Peyer's patch (tissue), 4 donors: ENCODE data around the gene ELAPOR1. TPM values are rescaled to one million over a fixed set of nuclear protein-coding genes. Genes with fewer than 3 reads are reported as not detected.

ENCODE experiments used
- DNase-seq, 3 donors: peaks; one replicate each; pipeline ENCODE4 v3.0.0-alpha.2; 2017 to 2019
- H3K27ac ChIP-seq, 4 donors: fragments of 200-600 bp; sonication (generic); one replicate each; pipeline ENCODE4 v1.5.1; 2016 to 2019
- H3K27me3 ChIP-seq, 2 donors: fragments of 200-600 bp; sonication (generic); one replicate each; pipeline ENCODE4 v1.5.1; 2019
- H3K36me3 ChIP-seq, 3 donors: fragments of 200-600 bp; sonication (generic); one replicate each; pipeline ENCODE4 v1.5.1; 2016 to 2019
- H3K4me1 ChIP-seq, 4 donors: fragments of 200-600 bp; sonication (generic); one replicate each; pipeline ENCODE4 v1.5.1; 2016 to 2019
- H3K4me3 ChIP-seq, 4 donors: fragments of 200-600 bp; sonication (generic); 1 replicate in 3 of 4; 2 replicates in 1 of 4; pipeline ENCODE4 v1.5.1; 2016 to 2019; ENCODE audit warnings: mild to moderate bottlenecking in 1 of 4
- H3K9me3 ChIP-seq, 4 donors: fragments of 200-600 bp; sonication (generic); one replicate each; pipeline ENCODE4 v1.5.1; 2016 to 2019; ENCODE audit warnings: mild to moderate bottlenecking in 1 of 4
- CTCF ChIP-seq, 6 experiments: fragments of 450-650 bp in 4 of 6; fragments of 200-600 bp in 2 of 6; sonication (generic) in 1 of 6; IDR thresholded peaks; one replicate each; pipeline ENCODE4 v1.5.1; 2017 to 2019; ENCODE audit warnings: antibody characterized with exemption in 6 of 6, mild to moderate bottlenecking in 3 of 6, moderate library complexity in 1 of 6
- POLR2A ChIP-seq, 2 donors: fragments of 450-650 bp; IDR thresholded peaks; one replicate each; pipeline ENCODE4 v1.5.1; 2017; ENCODE audit warnings: antibody characterized with exemption in 2 of 2, mild to moderate bottlenecking in 2 of 2, moderate library complexity in 2 of 2
- total RNA-seq, 4 donors: library from RNA; depleted of rRNA; stranded (reverse); fragments of >200 nt; gene quantifications; one replicate each; pipeline ENCODE4 v1.1.0, GENCODE V29; 2016

The ELAPOR1 gene
- total RNA-seq, 4 donors from 2014 or later: 57.8 to 138 (median 98.0) TPM

- Histone ChIP-seq H3K36me3 (no peaks in the 10 kb centered on the region), H3K27me3 (no peaks in the 10 kb centered on the region), H3K4me1 (peaks cover 4 to 23% (median 11%) of the 10 kb centered on the region in 4 donors), H3K27ac (no peak overlapping the region), H3K4me3 (no peak overlapping the region), H3K9me3 (no peaks in the 10 kb centered on the region)
- TF ChIP-seq CTCF (IDR thresholded peaks at IDR 0.05): no peak
- no peak for TF ChIP-seq POLR2A (IDR thresholded peaks at IDR 0.05)
- DNase-seq: no peak
These were observed 2.4 kb upstream of the ELAPOR1 start for GRCh38 chr1:109111386-109112055.

- Histone ChIP-seq H3K9me3 (no peaks in the 10 kb centered on the region), H3K36me3 (no peaks in the 10 kb centered on the region), H3K4me3 (peak overlapping the region in 2 of 4 donors; percentile 38 to 54), H3K27ac (no peak overlapping the region), H3K4me1 (peaks cover 4 to 23% (median 11%) of the 10 kb centered on the region in 4 donors), H3K27me3 (no peaks in the 10 kb centered on the region)
- DNase-seq: no peak
- no peak for TF ChIP-seq POLR2A (IDR thresholded peaks at IDR 0.05)
- TF ChIP-seq CTCF (IDR thresholded peaks at IDR 0.05): peak in 4 of 6 experiments; percentile 26 to 50 (median 43)
These were observed 1.8 kb upstream of the ELAPOR1 start for GRCh38 chr1:109112056-109112651.

- H3K4me1 ChIP-seq: peaks cover 4 to 23% (median 11%) of the 10 kb centered on the region in 4 donors
- no peak overlapping the region for H3K27ac ChIP-seq
- H3K36me3 ChIP-seq: no peaks in the 10 kb centered on the region
- peak overlapping the region; percentile 1 to 54 (median 42) for H3K4me3 ChIP-seq
- no peaks in the 10 kb centered on the region for H3K9me3 ChIP-seq
- peak; percentile 66 to 97 (median 92) for TF ChIP-seq CTCF (IDR thresholded peaks at IDR 0.05)
- no peak for TF ChIP-seq POLR2A (IDR thresholded peaks at IDR 0.05)
- no peaks in the 10 kb centered on the region for H3K27me3 ChIP-seq
- DNase-seq: peak; percentile 85 to 96 (median 93)
These were observed 1.1 kb upstream of the ELAPOR1 start for GRCh38 chr1:109112652-109113285.

GRCh38 chr1:109114342-109114674 is 393 bp downstream of the ELAPOR1 start:
- H3K27me3 ChIP-seq: no peaks in the 10 kb centered on the region
- DNase-seq: no peak
- peaks cover 4 to 23% (median 11%) of the 10 kb centered on the region in 4 donors for H3K4me1 ChIP-seq
- TF ChIP-seq CTCF (IDR thresholded peaks at IDR 0.05) (no peak), POLR2A (IDR thresholded peaks at IDR 0.05) (no peak)
- H3K4me3 ChIP-seq: peak overlapping the region; percentile 24 to 58 (median 50)
- no peaks in the 10 kb centered on the region for H3K9me3 ChIP-seq
- H3K36me3 ChIP-seq: no peaks in the 10 kb centered on the region
- H3K27ac ChIP-seq: peak overlapping the region in 1 of 4 donors; percentile 4

GRCh38 chr1:109115685-109116084 is 1.8 kb downstream of the ELAPOR1 start:
- peak overlapping the region in 1 of 4 donors; percentile 54 for H3K4me3 ChIP-seq
- peaks cover 4 to 23% (median 11%) of the 10 kb centered on the region in 4 donors for H3K4me1 ChIP-seq

More at GRCh38 chr1:109115685-109116084, 1.8 kb downstream of the ELAPOR1 start:
- Histone ChIP-seq H3K36me3 (no peaks in the 10 kb centered on the region), H3K9me3 (no peaks in the 10 kb centered on the region), H3K27ac (peak overlapping the region in 1 of 4 donors; percentile 26), H3K27me3 (no peaks in the 10 kb centered on the region)
- no peak for DNase-seq
- TF ChIP-seq POLR2A (IDR thresholded peaks at IDR 0.05): no peak
- no peak for TF ChIP-seq CTCF (IDR thresholded peaks at IDR 0.05)
